Liver (tissue), 3 donors: ENCODE measurements around the gene L3MBTL3.

Experiments
- FOXA1 ChIP-seq: IDR thresholded peaks from 2 replicates; pipeline ENCODE4 v1.6.1; 2016; ENCODE audit warnings: antibody characterized with exemption
- HNF4G ChIP-seq: IDR thresholded peaks from 2 replicates; pipeline ENCODE4 v1.6.1; 2016; ENCODE audit warnings: antibody characterized with exemption
- JUND ChIP-seq, 2 donors: IDR thresholded peaks; 2 replicates each; pipeline ENCODE4 v1.6.1; 2016; ENCODE audit warnings: antibody characterized with exemption in 2 of 2
- RAD21 ChIP-seq, 2 donors: IDR thresholded peaks; 2 replicates each; pipeline ENCODE4 v1.6.1; 2016; ENCODE audit warnings: antibody characterized with exemption in 2 of 2, mild to moderate bottlenecking in 2 of 2
- RXRA ChIP-seq, 2 donors: IDR thresholded peaks; 2 replicates each; pipeline ENCODE4 v1.6.1; 2017 to 2018; ENCODE audit warnings: antibody characterized with exemption in 2 of 2, mild to moderate bottlenecking in 1 of 2
- SP1 ChIP-seq: IDR thresholded peaks from 2 replicates; pipeline ENCODE4 v1.6.1; 2018; ENCODE audit warnings: antibody characterized with exemption, mild to moderate bottlenecking
- YY1 ChIP-seq: IDR thresholded peaks from 2 replicates; pipeline ENCODE4 v1.6.1; 2016; ENCODE audit warnings: antibody characterized with exemption, mild to moderate bottlenecking
- TF ChIP-seq, protein P1 (sequence below): fragments of 150-350 bp; IDR thresholded peaks from 2 replicates; pipeline ENCODE4 v1.5.1; 2017; ENCODE audit warnings: improper control_type of control experiment, low read depth, low read length; ENCODE audit not compliant: missing input control
- TF ChIP-seq, protein P2 (sequence below): IDR thresholded peaks from 2 replicates; pipeline ENCODE4 v1.6.1; 2016; ENCODE audit warnings: antibody characterized with exemption
- TF ChIP-seq, protein P3 (sequence below): IDR thresholded peaks from 2 replicates; pipeline ENCODE4 v1.6.1; 2016; ENCODE audit warnings: antibody characterized with exemption
- TF ChIP-seq, protein P4 (sequence below): IDR thresholded peaks from 2 replicates; pipeline ENCODE4 v1.6.1; 2016; ENCODE audit warnings: antibody characterized with exemption, mild to moderate bottlenecking
- donor health status: healthy.
- donor health status: healthy.

DNA sequence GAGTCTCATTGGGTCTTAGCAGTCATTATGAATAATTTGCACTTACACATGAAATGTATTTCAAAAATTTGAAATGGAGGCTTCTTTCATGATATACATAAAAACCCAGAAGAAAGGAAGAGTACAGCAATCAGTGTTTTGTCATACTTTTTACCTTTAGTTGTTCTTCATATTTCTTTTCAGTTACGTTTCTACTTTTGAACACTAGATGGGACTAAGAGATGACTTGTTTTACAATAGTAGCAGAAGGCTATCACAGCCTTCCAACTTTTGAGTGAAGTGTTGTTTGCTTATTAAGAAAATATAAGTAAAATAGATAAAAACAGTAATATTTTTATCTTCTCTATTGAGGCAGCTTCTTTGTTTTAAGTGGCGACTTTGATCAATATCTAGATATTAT lies 58.1 kb downstream of the L3MBTL3 start:
- TF ChIP-seq YY1 (no peak), FOXA1 (no peak), RAD21 (IDR thresholded peaks at IDR 0.05) (no peak), RXRA (IDR thresholded peaks at IDR 0.05) (no peak), JUND (IDR thresholded peaks at IDR 0.05) (no peak), SP1 (no peak), HNF4G (no peak)
- TF ChIP-seq, protein P1, sequence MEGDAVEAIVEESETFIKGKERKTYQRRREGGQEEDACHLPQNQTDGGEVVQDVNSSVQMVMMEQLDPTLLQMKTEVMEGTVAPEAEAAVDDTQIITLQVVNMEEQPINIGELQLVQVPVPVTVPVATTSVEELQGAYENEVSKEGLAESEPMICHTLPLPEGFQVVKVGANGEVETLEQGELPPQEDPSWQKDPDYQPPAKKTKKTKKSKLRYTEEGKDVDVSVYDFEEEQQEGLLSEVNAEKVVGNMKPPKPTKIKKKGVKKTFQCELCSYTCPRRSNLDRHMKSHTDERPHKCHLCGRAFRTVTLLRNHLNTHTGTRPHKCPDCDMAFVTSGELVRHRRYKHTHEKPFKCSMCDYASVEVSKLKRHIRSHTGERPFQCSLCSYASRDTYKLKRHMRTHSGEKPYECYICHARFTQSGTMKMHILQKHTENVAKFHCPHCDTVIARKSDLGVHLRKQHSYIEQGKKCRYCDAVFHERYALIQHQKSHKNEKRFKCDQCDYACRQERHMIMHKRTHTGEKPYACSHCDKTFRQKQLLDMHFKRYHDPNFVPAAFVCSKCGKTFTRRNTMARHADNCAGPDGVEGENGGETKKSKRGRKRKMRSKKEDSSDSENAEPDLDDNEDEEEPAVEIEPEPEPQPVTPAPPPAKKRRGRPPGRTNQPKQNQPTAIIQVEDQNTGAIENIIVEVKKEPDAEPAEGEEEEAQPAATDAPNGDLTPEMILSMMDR: no peak
- TF ChIP-seq, protein P2, sequence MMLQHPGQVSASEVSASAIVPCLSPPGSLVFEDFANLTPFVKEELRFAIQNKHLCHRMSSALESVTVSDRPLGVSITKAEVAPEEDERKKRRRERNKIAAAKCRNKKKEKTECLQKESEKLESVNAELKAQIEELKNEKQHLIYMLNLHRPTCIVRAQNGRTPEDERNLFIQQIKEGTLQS: no peak
- TF ChIP-seq, protein P3, sequence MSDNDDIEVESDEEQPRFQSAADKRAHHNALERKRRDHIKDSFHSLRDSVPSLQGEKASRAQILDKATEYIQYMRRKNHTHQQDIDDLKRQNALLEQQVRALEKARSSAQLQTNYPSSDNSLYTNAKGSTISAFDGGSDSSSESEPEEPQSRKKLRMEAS: no peak
- TF ChIP-seq, protein P4, sequence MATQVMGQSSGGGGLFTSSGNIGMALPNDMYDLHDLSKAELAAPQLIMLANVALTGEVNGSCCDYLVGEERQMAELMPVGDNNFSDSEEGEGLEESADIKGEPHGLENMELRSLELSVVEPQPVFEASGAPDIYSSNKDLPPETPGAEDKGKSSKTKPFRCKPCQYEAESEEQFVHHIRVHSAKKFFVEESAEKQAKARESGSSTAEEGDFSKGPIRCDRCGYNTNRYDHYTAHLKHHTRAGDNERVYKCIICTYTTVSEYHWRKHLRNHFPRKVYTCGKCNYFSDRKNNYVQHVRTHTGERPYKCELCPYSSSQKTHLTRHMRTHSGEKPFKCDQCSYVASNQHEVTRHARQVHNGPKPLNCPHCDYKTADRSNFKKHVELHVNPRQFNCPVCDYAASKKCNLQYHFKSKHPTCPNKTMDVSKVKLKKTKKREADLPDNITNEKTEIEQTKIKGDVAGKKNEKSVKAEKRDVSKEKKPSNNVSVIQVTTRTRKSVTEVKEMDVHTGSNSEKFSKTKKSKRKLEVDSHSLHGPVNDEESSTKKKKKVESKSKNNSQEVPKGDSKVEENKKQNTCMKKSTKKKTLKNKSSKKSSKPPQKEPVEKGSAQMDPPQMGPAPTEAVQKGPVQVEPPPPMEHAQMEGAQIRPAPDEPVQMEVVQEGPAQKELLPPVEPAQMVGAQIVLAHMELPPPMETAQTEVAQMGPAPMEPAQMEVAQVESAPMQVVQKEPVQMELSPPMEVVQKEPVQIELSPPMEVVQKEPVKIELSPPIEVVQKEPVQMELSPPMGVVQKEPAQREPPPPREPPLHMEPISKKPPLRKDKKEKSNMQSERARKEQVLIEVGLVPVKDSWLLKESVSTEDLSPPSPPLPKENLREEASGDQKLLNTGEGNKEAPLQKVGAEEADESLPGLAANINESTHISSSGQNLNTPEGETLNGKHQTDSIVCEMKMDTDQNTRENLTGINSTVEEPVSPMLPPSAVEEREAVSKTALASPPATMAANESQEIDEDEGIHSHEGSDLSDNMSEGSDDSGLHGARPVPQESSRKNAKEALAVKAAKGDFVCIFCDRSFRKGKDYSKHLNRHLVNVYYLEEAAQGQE: no peak
